ENCODE data around the gene SH3BP5L.
"Not testable (repeated sequence)": the region's sequence is repeated elsewhere in the genome, so short reads cannot be mapped to it uniquely, and the experiment has no call there.

Gene SH3BP5L

GRCh38 chr1:248807067-248807737 is 18.5 kb downstream of the SH3BP5L start:
- no peak for DNase-seq

GRCh38 chr1:248805876-248806275 is 19.8 kb downstream of the SH3BP5L start:
- no peak for DNase-seq

- no peak for DNase-seq
Measured at GRCh38 chr1:248804771-248805681, 20.7 kb downstream of the SH3BP5L start.

GRCh38 chr1:248803501-248803900 is 22.2 kb downstream of the SH3BP5L start:
- not testable (repeated sequence) for DNase-seq

GRCh38 chr1:248802454-248802853 is 23.3 kb downstream of the SH3BP5L start:
- DNase-seq: no peak

GRCh38 chr1:248800459-248800858 is 25.3 kb downstream of the SH3BP5L start:
- DNase-seq: no peak

GRCh38 chr1:248798791-248799190 is 26.9 kb downstream of the SH3BP5L start:
- no peak for DNase-seq

- not testable (repeated sequence) for DNase-seq
Measured at GRCh38 chr1:248794663-248795062, 31.1 kb downstream of the SH3BP5L start.

- no peak for DNase-seq
Measured at GRCh38 chr1:248793592-248793991, 32.1 kb downstream of the SH3BP5L start.

GRCh38 chr1:248792342-248792741 is 33.4 kb downstream of the SH3BP5L start:
- no peak for DNase-seq

- DNase-seq: no peak
Measured at GRCh38 chr1:248791010-248791409, 34.7 kb downstream of the SH3BP5L start.

- no peak for DNase-seq
Measured at GRCh38 chr1:248790456-248790855, 35.3 kb downstream of the SH3BP5L start.

- DNase-seq: not testable (repeated sequence)
Measured at GRCh38 chr1:248789337-248789736, 36.4 kb downstream of the SH3BP5L start.

- DNase-seq: no peak
Measured at GRCh38 chr1:248788327-248788726, 37.4 kb downstream of the SH3BP5L start.

- DNase-seq: no peak
Measured at GRCh38 chr1:248787430-248787829, 38.3 kb downstream of the SH3BP5L start.

GRCh38 chr1:248786156-248786555 is 39.6 kb downstream of the SH3BP5L start:
- DNase-seq: no peak

GRCh38 chr1:248783367-248783766 is 42.3 kb downstream of the SH3BP5L start:
- DNase-seq: no peak

GRCh38 chr1:248782416-248783141 is 43.1 kb downstream of the SH3BP5L start:
- DNase-seq: no peak

- no peak for DNase-seq
Measured at GRCh38 chr1:248779350-248779749, 46.4 kb downstream of the SH3BP5L start.

GRCh38 chr1:248778906-248779305 is 46.8 kb downstream of the SH3BP5L start:
- no peak for DNase-seq

- DNase-seq: no peak
Measured at GRCh38 chr1:248776991-248777390, 48.7 kb downstream of the SH3BP5L start.

GRCh38 chr1:248775441-248775840 is 50.3 kb downstream of the SH3BP5L start:
- DNase-seq: no peak

Data from right forelimb (tissue), 1 donor.